ENCODE measurements around the gene HPS5.
A peak's percentile ranks its signal among the peaks of the same experiment; 100 is the strongest.
"Not testable (repeated sequence)": the region's sequence is repeated elsewhere in the genome, so short reads cannot be mapped to it uniquely, and the experiment has no call there.

The HPS5 gene

DNA sequence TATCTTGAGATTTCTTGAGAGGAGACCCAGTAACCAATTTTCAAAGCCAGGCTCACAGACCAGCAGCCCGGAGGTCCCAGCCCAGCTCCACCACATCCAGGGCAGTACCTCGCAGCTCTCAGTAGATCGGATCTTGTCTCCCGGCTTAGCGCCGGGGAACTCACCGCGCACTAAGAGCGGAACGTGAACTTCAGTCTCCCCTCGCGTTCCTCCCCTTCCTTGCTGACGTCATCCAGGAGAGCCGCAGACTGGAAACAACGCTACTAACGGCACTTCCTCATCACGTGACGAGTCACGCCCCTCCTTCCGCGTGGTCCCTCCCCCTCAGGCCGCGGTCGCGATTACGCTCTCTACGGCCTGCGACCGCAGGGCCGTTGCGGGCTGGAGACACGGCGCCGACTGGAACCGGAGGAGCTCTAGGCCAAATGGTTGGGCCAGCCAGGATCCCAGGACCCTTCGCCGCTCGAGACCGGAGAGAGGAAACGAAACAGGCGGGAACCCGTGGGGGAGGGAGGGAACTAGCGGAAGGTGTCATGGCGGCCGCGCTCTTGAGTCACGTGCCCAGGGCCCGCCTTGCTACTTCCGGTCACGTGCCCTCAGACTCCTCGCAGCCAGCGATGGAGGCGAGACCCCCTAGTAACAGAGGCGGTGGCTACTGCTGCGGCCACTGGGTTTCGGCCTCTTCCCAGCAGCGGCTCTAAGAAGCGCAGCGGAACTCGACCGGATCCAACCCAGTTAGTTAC, at the start of gene HPS5, which contains the start of gene GTF2H1:
HPS5 (minus strand) TSS at position 172 of the 743 bp plus-strand sequence. CDS start 4,282 bp downstream, outside the sequence.
GTF2H1 (plus strand) TSS at position 599 of the 743 bp plus-strand sequence. CDS start 10,508 bp downstream, outside the sequence.
- DNase-seq (ENCODE audit: low read depth) = peak; percentile 97

DNA sequence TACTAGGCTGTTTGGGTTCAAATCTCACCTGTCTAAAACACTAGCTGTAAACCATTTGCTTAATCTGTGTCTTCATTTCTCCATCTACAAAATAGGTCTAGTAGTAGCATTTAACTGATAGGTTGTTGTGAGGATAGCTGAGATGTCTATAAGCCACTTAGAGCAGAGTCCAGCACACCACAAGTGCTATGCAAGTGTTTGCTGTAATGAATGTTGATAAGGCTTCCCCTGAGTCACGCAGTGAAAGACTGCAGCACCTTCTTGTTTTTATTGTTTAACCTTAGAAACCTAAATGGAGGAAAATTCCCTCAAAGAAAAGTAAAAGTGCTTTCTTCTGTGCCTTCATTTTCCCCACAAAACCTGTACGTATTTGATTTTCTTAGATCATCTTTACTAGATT, 49.3 kb upstream of the HPS5 start:
- no peak for DNase-seq (ENCODE audit: low read depth)

DNA sequence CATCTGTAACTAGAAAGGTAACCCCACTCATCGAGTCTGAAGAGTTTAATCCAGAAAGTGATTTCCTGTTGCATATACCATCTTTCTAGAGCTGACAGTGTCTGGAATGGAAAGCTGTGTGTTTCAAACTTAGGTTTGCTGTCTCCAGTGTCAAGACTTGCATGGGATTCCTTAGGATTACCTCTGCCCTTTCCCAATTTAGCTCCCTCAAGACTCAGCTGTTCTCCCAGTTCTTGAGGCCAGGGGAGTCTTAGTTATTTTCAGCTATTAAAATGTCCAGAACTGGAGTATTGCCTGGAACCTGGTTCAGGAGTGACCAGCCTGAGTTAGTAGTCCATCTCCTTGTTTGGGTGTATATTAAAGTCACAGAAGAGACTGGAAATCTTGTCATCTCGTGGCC, 47.5 kb upstream of the HPS5 start:
- DNase-seq (ENCODE audit: low read depth) = no peak

DNA sequence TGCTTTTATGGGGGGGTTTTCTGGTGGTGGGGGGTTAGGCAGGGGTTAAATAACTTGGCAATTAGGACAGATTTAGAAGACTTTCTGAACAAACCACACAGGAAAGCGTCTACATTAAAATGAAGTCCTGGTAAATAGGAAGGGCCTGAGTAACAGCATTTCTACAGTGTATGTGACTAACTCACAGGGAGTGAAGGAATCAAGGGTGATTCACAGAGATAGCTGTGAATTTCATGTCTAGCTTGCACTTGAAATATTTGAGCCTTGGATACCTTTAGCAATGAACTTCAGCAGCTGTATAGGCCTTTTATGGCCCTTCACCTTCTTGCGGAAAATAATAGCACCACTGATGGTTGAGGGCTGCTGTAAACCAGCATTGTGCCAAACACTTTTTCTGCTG, 46.3 kb upstream of the HPS5 start:
- DNase-seq (ENCODE audit: low read depth) = no peak

DNA sequence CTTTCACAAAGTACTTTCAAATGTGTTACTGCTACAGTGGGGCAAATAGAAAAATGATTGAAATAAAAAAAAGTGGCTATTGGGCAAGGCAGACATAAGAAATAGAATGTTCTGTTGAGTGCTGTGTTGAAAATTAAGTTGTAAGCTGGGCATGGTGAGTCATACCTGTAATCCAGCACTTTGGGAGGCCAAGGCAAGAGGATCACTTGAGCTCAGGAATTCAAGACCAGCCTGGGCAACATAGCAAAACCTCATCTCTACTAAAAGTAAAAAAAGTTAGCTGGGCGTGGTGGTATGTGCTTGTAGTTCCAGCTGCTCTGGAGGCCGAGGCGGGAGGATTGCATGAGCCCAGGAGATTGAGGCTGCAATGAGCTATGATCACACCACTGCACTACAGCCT, 45.5 kb upstream of the HPS5 start:
- no peak for DNase-seq (ENCODE audit: low read depth)

GRCh38 chr11:18366286-18366685, 44.3 kb upstream of the HPS5 start:
- DNase-seq (ENCODE audit: low read depth) = no peak

- no peak for DNase-seq (ENCODE audit: low read depth)
These were observed 43.8 kb upstream of the HPS5 start for GRCh38 chr11:18365741-18366140.

GRCh38 chr11:18364495-18365073, 42.6 kb upstream of the HPS5 start:
- no peak for DNase-seq (ENCODE audit: low read depth)

GRCh38 chr11:18361154-18361553, 39.2 kb upstream of the HPS5 start:
- no peak for DNase-seq (ENCODE audit: low read depth)

GRCh38 chr11:18358646-18359045, 36.7 kb upstream of the HPS5 start:
- no peak for DNase-seq (ENCODE audit: low read depth)

- DNase-seq (ENCODE audit: low read depth) = no peak
These were observed 30.6 kb upstream of the HPS5 start for GRCh38 chr11:18352581-18352980.

DNA sequence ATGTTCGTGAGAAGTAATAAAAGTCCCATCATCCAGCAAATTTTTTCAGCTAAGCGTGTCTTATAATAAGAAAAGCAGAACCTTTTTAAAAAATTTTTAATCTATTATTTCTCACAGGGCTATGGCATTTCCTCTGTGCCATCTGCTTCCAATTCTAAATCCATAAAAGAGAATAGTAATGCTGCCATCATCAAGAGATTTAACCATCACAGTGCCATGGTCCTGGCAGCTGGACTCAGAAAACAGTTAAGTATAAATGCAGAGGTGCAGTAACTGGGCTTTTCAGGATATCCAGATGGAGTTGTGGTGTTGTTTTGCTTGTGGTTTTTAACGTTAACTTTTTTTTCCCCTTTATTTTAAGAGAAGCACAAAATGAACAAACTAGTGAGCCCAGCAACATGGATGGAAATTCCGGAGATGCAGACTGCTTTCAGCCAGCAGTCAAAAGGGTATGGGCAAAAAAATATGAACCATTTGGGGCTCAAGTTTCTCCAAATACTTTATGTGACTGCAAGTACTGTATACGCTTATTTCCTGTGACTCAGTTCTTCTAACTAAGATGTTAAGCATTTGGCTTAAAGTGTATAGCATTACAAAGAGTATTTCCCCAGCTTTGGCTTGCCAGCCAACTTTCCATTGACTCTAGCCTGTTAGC, 25.7 kb upstream of the HPS5 start:
- DNase-seq (ENCODE audit: low read depth) = peak; percentile 49

DNA sequence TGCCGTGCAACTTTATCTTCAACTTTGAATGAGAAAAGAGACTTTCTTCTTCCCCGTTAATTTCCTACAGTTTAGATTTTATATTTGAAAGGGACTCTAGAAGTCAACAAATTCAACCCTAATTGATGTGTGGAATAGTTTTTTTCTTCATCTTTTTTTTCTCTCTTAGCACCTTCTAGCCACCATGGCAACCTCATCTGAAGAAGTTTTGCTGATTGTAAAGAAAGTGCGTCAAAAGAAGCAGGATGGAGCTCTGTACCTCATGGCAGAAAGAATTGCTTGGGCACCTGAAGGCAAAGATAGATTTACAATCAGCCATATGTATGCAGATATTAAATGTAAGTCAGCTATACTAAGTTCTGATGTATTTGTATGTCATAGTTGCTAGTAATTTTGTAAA, 11.0 kb upstream of the HPS5 start:
- DNase-seq (ENCODE audit: low read depth) = no peak

DNA sequence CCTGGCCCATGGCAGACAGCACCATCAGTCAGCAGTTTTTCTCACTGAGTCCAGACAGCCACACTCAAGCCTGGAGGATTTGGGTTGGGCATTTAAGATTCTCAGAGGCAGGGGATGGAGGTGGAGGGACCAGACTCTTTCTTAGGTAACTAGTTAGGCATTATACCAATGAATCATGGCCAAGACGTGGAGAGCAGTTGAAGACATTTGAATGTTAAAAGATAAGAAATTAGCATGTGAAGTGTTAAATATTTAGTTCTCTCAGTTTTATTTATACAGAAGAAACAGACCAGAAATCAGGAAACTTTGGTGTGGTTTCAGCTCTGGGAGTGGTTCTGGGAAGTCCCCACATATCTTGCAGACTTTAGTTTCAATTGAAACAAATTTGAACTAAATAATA, 10.4 kb upstream of the HPS5 start:
- DNase-seq (ENCODE audit: low read depth) = no peak

GRCh38 chr11:18330921-18331320, 9.0 kb upstream of the HPS5 start:
- no peak for DNase-seq (ENCODE audit: low read depth)

- no peak for DNase-seq (ENCODE audit: low read depth)
These were observed 7.4 kb upstream of the HPS5 start for GRCh38 chr11:18329196-18329870.

- no peak for DNase-seq (ENCODE audit: low read depth)
These were observed 2.4 kb upstream of the HPS5 start for GRCh38 chr11:18324381-18324780.

GRCh38 chr11:18323881-18324280, 1.9 kb upstream of the HPS5 start:
- DNase-seq (ENCODE audit: low read depth) = not testable (repeated sequence)

DNA sequence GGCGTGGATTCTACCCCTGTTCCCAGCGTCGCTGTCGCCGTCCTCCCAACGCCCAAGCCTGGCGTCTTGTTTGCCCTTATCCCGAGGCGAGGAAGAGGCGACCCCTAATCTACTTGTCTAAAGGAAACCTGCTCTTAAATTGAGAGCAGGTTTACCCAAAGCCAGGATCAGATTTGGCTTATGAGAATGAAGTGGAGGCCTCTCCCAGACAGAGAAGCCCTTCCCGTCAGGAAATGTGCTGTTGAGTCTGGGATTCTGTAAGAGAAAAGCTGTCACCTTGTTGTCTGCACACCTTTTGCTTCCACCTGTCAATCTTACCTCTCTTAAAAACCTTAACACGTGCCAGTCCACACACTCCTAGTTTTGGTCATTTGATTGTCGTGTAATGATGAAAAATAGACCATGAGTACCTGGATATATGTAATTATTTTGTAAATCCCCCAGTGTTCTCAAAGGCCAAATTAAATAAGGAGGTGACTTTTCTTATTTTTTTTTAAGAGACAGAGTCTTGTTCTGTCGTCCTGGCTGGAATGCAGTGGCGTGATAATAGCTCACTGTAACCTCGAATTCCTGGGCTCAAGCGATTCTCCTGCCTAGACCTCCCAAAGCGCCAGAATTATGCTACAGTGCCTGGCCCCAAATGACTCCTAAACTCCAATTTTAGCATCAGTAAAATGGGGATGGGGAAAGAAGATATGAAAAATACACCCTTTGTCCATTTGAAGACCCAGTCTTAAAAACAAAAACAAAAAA, 1.1 kb upstream of the HPS5 start:
- no peak for DNase-seq (ENCODE audit: low read depth)

DNA sequence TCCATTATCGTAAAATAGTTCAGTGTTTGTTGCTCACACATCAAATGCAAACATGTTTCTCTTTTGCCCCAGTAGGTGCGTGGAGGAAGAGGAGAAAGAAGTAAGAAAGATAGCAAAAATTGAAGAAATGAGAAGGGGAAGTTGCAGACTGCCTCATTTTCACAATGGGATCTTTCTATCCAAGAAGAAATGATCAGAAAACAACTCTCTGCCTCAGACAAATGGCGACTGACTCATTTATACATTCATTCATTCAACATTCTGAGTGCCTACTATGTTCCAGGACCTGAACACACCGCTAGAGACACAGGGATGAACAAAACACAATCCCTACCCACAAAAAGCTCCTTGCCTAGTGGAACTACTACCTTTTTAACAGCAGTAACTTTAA, 367 bp downstream of the HPS5 start:
- no peak for DNase-seq (ENCODE audit: low read depth)

DNA sequence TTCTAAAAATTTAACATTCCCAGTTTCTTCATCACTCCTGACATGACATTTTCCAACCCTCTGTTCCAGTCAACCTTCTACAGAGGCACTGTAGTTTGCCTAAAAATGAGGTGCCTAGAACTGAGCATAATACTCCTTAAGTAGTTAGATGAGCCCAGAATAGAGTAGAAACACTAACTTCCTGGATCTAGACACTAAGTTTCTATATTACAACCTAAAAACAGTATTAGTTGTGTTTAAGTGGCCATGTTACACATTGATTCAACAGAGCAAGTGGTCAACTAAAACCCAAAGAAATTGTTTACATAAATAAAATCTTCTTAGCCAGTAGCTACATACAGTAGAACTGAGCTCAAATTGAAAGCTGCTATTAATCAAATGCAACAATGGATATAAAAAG, 1.3 kb downstream of the HPS5 start:
- DNase-seq (ENCODE audit: low read depth) = no peak

DNA sequence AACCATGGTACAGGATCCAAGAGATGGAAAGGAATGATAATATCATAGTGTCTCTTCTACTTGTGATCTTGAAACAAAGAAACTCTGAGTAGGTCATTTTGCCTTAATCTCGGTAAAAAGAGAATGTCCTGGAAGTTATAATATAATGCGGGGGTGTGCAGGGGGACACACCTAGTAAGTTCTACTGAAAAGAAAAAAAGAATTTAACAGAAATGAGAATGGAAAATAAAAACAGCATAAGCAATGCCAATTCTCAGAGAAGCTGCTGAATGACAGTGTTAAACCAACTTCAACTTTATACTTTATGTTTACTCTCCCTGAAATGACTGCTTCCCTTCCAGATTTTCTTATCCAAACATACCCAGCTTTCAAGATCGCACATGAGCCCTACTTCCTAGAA, 2.0 kb downstream of the HPS5 start:
- no peak for DNase-seq (ENCODE audit: low read depth)

Data from non-pigmented ciliary epithelial cell (primary cell).